A673 (cell line): ENCODE results near the gene GMPPB. TPM values are rescaled to one million over a fixed set of nuclear protein-coding genes. Genes with fewer than 3 reads are reported as not detected.
"Not testable (repeated sequence)": the region's sequence is repeated elsewhere in the genome, so short reads cannot be mapped to it uniquely, and the experiment has no call there.

ENCODE experiments used
- BruUV-seq: library from RNA; stranded (reverse); fragments of 400-500 nt; replicated peaks from 2 replicates; lab custom pipeline; 2021; lab: Mats Ljungman, UMichigan
- CTCF ChIA-PET: fragments of 300-600 bp; sonication (Branson Sonifier 250); formaldehyde crosslinking; loops from one replicate; lab custom pipeline; 2022; ENCODE audit warnings: antibody characterized with exemption; lab: Charles Lee
- POLR2A ChIA-PET: fragments of 300-600 bp; sonication (Branson Sonifier 250); formaldehyde crosslinking; loops from one replicate; lab custom pipeline; 2022; ENCODE audit warnings: antibody characterized with exemption; ENCODE audit not compliant: low non-redundant PET; lab: Charles Lee
- DNase-seq: peaks from one replicate; pipeline ENCODE4 v3.0.0-alpha.2; 2015; ENCODE audit warnings: low spot score
- H3K27ac ChIP-seq: fragments of 200-600 bp; sonication (generic); 2 replicates; pipeline ENCODE4 v1.5.1; 2016; ENCODE audit warnings: mixed run types, low read depth, mild to moderate bottlenecking, mixed read lengths, antibody characterized with exemption, low read length; ENCODE audit not compliant: poor library complexity, severe bottlenecking
- H3K27me3 ChIP-seq: fragments of 200-600 bp; sonication (generic); replicated peaks from 2 replicates; pipeline ENCODE4 v1.6.1; 2017; ENCODE audit warnings: mixed run types, low read depth, mild to moderate bottlenecking, mixed read lengths, antibody characterized with exemption, low read length; ENCODE audit not compliant: insufficient read depth, poor library complexity
- H3K36me3 ChIP-seq: fragments of 200-600 bp; sonication (generic); 2 replicates; pipeline ENCODE4 v1.6.1; 2016; ENCODE audit warnings: mixed run types, mild to moderate bottlenecking, mixed read lengths, antibody characterized with exemption, low read length; ENCODE audit not compliant: insufficient read depth, poor library complexity, severe bottlenecking
- H3K4me1 ChIP-seq: fragments of 200-600 bp; sonication (generic); 2 replicates; pipeline ENCODE4 v1.6.1; 2017; ENCODE audit warnings: mixed run types, mild to moderate bottlenecking, mixed read lengths, antibody characterized with exemption, low read length; ENCODE audit not compliant: insufficient read depth, poor library complexity, severe bottlenecking
- H3K4me3 ChIP-seq: fragments of 200-600 bp; sonication (generic); 2 replicates; pipeline ENCODE4 v1.5.1; 2016; ENCODE audit warnings: low read depth, mixed run types, mild to moderate bottlenecking, mixed read lengths, low read length; ENCODE audit not compliant: poor library complexity, severe bottlenecking
- H3K9me3 ChIP-seq: fragments of 200-600 bp; sonication (generic); 2 replicates; pipeline ENCODE4 v1.6.1; 2016; ENCODE audit warnings: mixed run types, low read depth, mild to moderate bottlenecking, mixed read lengths, antibody characterized with exemption, low read length; ENCODE audit not compliant: poor library complexity, severe bottlenecking
- EZH2 ChIP-seq: fragments of 200-600 bp; sonication (generic); IDR thresholded peaks from 2 replicates; pipeline ENCODE4 v1.6.1; 2017; ENCODE audit warnings: borderline replicate concordance, low read depth, mild to moderate bottlenecking, mixed read lengths, antibody characterized with exemption, low read length; ENCODE audit not compliant: poor library complexity, severe bottlenecking
- intact Hi-C: fragments of 100-400 bp; cut with micrococcal nuclease; formaldehyde crosslinking; loops from one replicate; pipeline ENCODE4 v1.10.0; 2022; ENCODE audit not compliant: unreplicated experiment
- total RNA-seq: library from RNA; stranded (reverse); gene quantifications from 2 replicates; pipeline ENCODE4 v1.2.3, GENCODE V29; 2021
- TF ChIP-seq, protein P1 (sequence below): fragments of 300-800, 200-600 bp; sonication (generic); conservative IDR thresholded peaks from 2 replicates; pipeline ENCODE4 v1.5.1; 2017; ENCODE audit warnings: low read depth, mild to moderate bottlenecking, antibody characterized with exemption, low read length, moderate library complexity, mixed read lengths

Gene GMPPB
- total RNA-seq, 1 experiment from 2014 or later: 15.2 TPM

DNA sequence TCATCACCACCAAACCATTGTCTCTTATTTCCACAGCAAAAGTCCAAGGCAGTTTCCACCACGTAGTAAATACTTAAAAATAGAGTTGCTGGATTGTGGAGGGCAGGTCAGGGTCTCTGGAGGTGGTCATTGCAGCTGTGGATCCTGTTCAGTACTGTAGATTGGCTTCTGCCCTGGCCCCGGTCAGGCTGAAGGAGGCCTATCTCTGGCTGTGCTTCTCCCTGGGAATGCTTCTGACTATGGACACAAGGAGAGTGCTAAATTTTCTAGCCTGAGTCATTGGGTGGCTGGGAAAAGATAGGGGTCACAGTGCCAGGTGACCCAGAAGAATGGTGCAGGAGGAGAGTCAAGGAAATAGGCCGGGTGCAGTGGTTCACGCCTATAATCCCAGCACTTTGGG, 26.3 kb upstream of the GMPPB start:
- no peaks in the 10 kb centered on the region for H3K27me3 ChIP-seq
- TF ChIP-seq, protein P1, sequence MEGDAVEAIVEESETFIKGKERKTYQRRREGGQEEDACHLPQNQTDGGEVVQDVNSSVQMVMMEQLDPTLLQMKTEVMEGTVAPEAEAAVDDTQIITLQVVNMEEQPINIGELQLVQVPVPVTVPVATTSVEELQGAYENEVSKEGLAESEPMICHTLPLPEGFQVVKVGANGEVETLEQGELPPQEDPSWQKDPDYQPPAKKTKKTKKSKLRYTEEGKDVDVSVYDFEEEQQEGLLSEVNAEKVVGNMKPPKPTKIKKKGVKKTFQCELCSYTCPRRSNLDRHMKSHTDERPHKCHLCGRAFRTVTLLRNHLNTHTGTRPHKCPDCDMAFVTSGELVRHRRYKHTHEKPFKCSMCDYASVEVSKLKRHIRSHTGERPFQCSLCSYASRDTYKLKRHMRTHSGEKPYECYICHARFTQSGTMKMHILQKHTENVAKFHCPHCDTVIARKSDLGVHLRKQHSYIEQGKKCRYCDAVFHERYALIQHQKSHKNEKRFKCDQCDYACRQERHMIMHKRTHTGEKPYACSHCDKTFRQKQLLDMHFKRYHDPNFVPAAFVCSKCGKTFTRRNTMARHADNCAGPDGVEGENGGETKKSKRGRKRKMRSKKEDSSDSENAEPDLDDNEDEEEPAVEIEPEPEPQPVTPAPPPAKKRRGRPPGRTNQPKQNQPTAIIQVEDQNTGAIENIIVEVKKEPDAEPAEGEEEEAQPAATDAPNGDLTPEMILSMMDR: no peak
- no peak for TF ChIP-seq EZH2
- no peak for DNase-seq
- CTCF ChIA-PET: no interaction called here
- BruUV-seq: no TSS peak
- intact Hi-C loops: no loop called here
- H3K9me3 ChIP-seq: no peaks in the 10 kb centered on the region
- H3K27ac ChIP-seq: no peak overlapping the region
- H3K4me1 ChIP-seq: no peaks in the 10 kb centered on the region
- H3K4me3 ChIP-seq: no peak overlapping the region
- POLR2A ChIA-PET: no interaction called here
- no peaks in the 10 kb centered on the region for H3K36me3 ChIP-seq

DNA sequence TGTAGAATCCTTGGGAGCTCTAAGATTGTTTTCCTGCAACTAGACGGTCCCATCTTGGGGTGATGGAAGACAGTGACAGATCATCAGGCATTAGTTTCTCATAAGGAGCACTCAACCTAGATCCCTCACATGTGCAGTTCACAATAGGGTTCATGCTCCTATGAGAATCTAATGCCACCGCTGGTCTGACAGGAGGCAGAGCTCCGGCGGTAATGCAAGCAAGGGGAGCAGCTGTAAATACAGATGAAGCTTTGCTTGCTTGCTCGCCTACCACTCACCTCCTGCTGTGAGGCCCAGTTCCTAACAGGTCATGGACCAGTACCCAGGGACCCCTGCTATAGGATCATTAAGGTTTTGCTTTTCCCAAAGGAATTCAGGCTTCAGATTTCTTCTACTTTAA, 25.1 kb upstream of the GMPPB start:
- BruUV-seq, intact Hi-C loops, H3K27me3 ChIP-seq, H3K27ac ChIP-seq, H3K4me3 ChIP-seq, H3K36me3 ChIP-seq, H3K4me1 ChIP-seq, DNase-seq, H3K9me3 ChIP-seq: not testable (repeated sequence)
- ChIA-PET CTCF (interaction anchor here (0.6 kb wide), 1 partner anchor 181 kb away, joined by 3 read pairs; the partner anchor contains the start of gene MON1A), POLR2A (interaction anchor here (0.6 kb wide), 1 partner anchor 20 kb away, joined by 6 read pairs; no protein-coding TSS in a partner anchor)

DNA sequence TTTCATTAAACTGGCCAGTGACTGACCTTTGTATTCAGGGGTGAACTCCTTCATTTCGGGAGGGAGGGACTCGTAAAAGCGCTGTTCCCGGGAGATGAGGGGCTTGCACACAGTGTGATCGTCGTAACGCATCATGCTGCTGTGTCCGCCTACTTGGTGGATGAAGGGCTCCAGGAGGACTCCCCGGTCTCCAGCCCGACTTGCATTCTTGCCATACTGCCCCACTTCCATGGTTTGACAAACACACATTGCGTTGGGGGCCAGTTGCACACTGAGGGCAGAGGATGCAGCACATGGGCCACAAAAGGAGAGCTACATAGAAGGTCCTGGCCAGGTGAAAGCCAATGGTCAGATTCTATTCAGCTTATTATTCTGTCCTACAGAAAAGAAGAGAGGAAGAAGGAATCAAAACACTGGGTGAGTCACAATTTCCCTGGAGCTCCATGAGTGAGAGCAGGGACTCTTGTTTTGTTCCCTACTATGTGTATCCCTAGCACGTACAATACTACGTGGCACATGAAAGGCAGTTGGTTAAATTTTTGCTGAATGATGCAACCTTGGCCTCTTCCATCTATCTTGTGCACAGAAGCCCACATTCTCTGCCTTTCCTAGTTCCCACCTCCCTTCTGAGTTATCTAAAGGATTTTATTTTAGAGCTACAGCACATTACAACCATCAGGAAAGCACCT, 24.2 kb upstream of the GMPPB start:
- no peaks in the 10 kb centered on the region for H3K27me3 ChIP-seq
- TF ChIP-seq, protein P1: no peak
- TF ChIP-seq EZH2: no peak
- no peak overlapping the region for H3K4me3 ChIP-seq
- intact Hi-C loops: no loop called here
- H3K4me1 ChIP-seq: no peaks in the 10 kb centered on the region
- no peak overlapping the region for H3K27ac ChIP-seq
- H3K36me3 ChIP-seq: no peaks in the 10 kb centered on the region
- ChIA-PET CTCF (no interaction called here), POLR2A (no interaction called here)
- no peaks in the 10 kb centered on the region for H3K9me3 ChIP-seq
- no TSS peak for BruUV-seq
- DNase-seq: no peak

DNA sequence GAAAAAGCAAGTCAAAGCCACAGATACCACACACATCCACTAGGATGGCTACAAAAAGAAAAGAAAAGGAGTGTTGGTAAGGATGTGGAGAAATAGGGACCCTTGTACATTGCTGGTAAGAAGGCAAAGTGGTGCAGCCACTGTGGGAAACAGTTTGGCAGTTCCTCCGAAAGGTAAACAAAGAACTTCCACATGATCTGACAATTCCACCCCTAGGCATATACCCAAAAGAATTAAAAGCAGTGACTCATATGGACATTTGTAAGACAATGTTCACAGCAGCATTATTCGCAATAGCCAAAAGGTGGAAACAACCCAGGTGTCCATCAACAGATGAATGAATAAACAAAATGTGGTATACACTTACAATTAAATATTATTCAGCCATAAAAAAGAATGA, 22.2 kb upstream of the GMPPB start:
- intact Hi-C loops: no loop called here
- H3K27me3 ChIP-seq: no peaks in the 10 kb centered on the region
- no peaks in the 10 kb centered on the region for H3K9me3 ChIP-seq
- H3K36me3 ChIP-seq: no peaks in the 10 kb centered on the region
- H3K27ac ChIP-seq: no peak overlapping the region
- no TSS peak for BruUV-seq
- H3K4me3 ChIP-seq: no peak overlapping the region
- no peaks in the 10 kb centered on the region for H3K4me1 ChIP-seq
- TF ChIP-seq EZH2: no peak
- TF ChIP-seq, protein P1: no peak
- CTCF ChIA-PET: no interaction called here
- no peak for DNase-seq
- POLR2A ChIA-PET: no interaction called here
